Mucosa of rectum (tissue), 2 donors: ENCODE results near the gene MYCL.
"Not testable (repeated sequence)": the region's sequence is repeated elsewhere in the genome, so short reads cannot be mapped to it uniquely, and the experiment has no call there.

Experiments
- H3K27ac ChIP-seq, 2 donors: one replicate each; pipeline ENCODE4 v1.7.0; 2013; ENCODE audit warnings: inconsistent platforms in 2 of 2, low read depth in 2 of 2, low read length in 2 of 2
- H3K27me3 ChIP-seq, 2 donors: one replicate each; pipeline ENCODE4 v1.7.0; 2013; ENCODE audit warnings: low read length in 2 of 2; ENCODE audit not compliant: control insufficient read depth in 2 of 2, insufficient read depth in 2 of 2
- H3K36me3 ChIP-seq, 2 donors: one replicate each; pipeline ENCODE4 v1.7.0; 2013; ENCODE audit warnings: low read length in 2 of 2; ENCODE audit not compliant: control insufficient read depth in 2 of 2, insufficient read depth in 2 of 2
- H3K4me1 ChIP-seq, 2 donors: one replicate each; pipeline ENCODE4 v1.7.0; 2013; ENCODE audit warnings: low read length in 2 of 2, mild to moderate bottlenecking in 1 of 2; ENCODE audit not compliant: control insufficient read depth in 2 of 2, insufficient read depth in 2 of 2
- H3K4me3 ChIP-seq, 2 donors: one replicate each; pipeline ENCODE4 v1.7.0; 2013; ENCODE audit warnings: low read length in 2 of 2
- H3K9ac ChIP-seq, 2 donors: one replicate each; pipeline ENCODE4 v1.7.0; 2013; ENCODE audit warnings: low read length in 2 of 2, low read depth in 1 of 2, mild to moderate bottlenecking in 1 of 2
- H3K9me3 ChIP-seq, 2 donors: one replicate each; pipeline ENCODE4 v1.7.0; 2013; ENCODE audit warnings: low read length in 2 of 2; ENCODE audit not compliant: control insufficient read depth in 2 of 2
- donor health status: healthy.
- donor health status: Normal muscosa, but diverticular disease.

MYCL gene

DNA sequence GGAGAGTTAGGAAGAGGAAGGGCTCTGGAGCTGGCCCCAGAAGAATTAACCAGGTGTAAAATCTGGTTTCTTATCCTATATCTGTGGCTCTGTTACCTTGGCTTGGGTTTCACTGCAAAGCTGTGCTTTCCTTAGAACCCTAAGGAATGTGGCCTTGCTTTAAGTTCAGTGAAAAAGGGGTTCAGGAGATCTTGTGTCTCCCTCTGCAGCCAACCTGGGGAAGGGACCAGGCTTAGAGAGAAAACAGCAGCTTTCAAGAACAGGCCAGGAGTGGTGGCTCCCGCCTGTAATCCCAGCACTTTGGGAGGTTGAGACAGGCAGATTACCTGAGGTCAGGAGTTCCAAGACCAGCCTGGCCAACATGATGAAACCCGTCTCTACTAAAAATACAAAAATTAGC, 16.1 kb upstream of the MYCL start:
- Histone ChIP-seq H3K27ac (no peak overlapping the region), H3K27me3 (no peaks in the 10 kb centered on the region), H3K4me3 (no peak overlapping the region), H3K4me1 (peaks cover 0 to 3% of the 10 kb centered on the region in 2 donors), H3K36me3 (no peaks in the 10 kb centered on the region), H3K9me3 (no peaks in the 10 kb centered on the region), H3K9ac (no peak overlapping the region)

DNA sequence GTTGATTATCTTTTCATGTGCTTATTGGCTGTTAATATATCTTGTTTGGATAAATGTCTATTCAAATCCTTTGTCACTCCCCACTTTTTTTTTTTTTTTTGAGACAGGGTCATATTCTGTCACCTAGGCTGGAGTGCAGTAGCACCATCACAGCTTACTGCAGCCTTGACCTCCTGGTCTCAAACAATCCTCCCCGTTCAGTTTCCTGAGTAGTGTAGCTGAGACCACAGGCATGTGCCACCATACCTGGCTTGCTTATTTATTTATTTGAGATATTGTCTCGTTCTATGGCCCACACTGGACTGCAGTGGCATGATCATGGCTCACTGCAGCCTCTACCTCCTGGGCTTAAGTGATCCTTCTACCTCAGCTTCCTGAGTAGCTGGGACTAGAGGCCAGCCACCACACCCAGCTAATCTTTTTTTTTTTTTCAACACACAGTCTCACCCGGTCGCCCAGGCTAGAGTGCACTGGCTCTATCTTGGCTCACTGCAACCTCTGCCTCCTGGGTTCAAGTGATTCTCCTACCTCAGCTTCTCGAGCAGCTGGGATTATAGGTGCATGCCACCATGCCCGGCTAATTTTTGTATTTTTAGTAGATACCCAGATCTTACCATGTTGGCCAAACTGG, 13.9 kb upstream of the MYCL start:
- Histone ChIP-seq H3K9ac (no peak overlapping the region), H3K36me3 (no peaks in the 10 kb centered on the region), H3K4me3 (no peak overlapping the region), H3K27ac (no peak overlapping the region), H3K27me3 (no peaks in the 10 kb centered on the region), H3K9me3 (no peaks in the 10 kb centered on the region), H3K4me1 (peaks cover 0 to 3% of the 10 kb centered on the region in 2 donors)

DNA sequence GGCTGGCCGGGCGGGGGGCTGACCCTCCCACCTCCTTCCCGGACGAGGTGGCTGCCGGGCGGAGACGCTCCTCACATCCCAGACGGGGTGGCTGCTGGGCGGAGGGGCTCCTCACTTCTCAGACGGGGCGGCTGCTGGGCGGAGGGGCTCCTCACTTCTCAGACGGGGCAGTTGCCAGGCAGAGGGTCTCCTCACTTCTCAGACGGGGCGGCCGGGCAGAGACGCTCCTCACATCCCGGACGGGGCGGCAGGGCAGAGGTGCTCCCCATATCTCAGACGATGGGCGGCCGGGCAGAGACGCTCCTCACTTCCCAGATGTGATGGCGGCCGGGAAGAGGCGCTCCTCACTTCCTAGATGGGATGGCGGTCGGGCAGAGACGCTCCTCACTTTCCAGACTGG, 11.4 kb upstream of the MYCL start:
- not testable (repeated sequence) for H3K4me3 ChIP-seq, H3K9ac ChIP-seq, H3K36me3 ChIP-seq, H3K27ac ChIP-seq, H3K27me3 ChIP-seq, H3K9me3 ChIP-seq, H3K4me1 ChIP-seq

DNA sequence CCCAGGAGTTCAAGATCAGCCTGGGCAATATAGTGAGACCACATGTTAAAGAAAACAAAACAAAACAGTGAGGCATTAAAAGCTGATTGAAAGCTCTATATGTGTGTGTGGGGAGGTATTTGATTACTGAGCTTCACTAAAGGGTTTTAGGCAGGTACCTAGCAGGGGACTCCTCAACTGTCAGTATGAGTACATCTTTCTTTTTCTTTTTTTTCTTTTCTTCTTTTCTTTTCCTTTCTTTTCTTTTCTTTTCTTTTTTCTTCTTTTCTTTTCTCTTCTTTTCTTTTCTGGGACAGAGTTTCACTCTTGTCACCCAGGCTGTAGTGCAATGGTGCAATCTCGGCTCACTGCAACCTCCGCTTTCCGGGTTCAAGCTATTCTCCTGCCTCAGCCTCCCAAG, 8.5 kb upstream of the MYCL start:
- H3K9ac ChIP-seq: no peak overlapping the region
- no peaks in the 10 kb centered on the region for H3K27me3 ChIP-seq
- H3K9me3 ChIP-seq: peaks cover 2 to 4% of the 10 kb centered on the region in 2 donors
- no peaks in the 10 kb centered on the region for H3K4me1 ChIP-seq
- no peaks in the 10 kb centered on the region for H3K36me3 ChIP-seq
- H3K27ac ChIP-seq: no peak overlapping the region
- H3K4me3 ChIP-seq: no peak overlapping the region

- H3K4me3 ChIP-seq: no peak overlapping the region
- H3K9me3 ChIP-seq: peaks cover 2 to 4% of the 10 kb centered on the region in 2 donors
- no peak overlapping the region for H3K27ac ChIP-seq
- no peaks in the 10 kb centered on the region for H3K27me3 ChIP-seq
- H3K4me1 ChIP-seq: no peaks in the 10 kb centered on the region
- no peaks in the 10 kb centered on the region for H3K36me3 ChIP-seq
- no peak overlapping the region for H3K9ac ChIP-seq
Measured at GRCh38 chr1:39908534-39908933, 6.8 kb upstream of the MYCL start.

DNA sequence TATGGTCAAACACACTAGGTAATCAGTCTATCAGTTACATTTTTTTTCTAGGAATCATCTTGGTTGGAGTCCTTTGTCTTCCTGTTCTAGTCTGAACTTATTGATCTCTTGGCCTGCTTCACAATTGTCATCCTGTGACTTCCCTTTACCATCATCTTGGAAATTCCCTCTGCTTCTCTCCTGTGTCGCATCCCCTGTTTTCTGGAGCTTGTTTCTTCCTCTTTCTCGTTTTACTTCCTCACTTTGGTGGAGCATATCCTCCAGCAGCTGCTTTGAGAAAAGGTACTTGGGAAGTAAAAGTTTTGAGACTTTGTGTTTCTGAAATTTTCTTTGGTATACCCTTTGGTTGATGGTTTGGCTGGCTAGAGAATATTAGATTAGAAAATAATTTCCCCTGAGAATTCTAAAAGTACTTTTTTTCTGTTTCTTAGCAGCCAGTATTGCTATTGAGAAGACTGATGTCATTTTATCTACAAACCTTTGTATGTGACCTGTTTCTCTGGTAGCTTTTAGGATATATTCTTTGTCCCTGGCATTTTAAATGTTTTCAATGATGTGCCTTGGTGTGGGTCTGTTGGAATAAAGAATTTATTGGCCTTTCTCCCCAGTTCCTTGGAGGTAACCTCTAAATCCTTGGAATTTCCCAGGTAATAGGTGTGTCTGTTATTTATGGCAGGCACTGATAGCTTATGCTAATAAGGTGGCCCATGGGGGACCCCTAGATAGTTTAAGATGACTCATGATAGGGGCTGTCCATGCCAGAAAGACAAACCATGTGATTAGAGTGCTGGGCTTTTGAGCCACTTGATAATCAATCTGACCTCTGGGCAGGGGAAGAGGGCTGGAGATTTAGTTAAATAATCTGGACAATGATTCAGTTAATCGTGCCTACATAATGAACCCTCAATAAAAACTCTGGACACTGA, 6.1 kb upstream of the MYCL start:
- no peaks in the 10 kb centered on the region for H3K4me1 ChIP-seq
- H3K9me3 ChIP-seq: peaks cover 2 to 4% of the 10 kb centered on the region in 2 donors
- no peak overlapping the region for H3K27ac ChIP-seq
- no peaks in the 10 kb centered on the region for H3K36me3 ChIP-seq
- H3K27me3 ChIP-seq: peaks cover 0 to 4% of the 10 kb centered on the region in 2 donors
- no peak overlapping the region for H3K9ac ChIP-seq
- H3K4me3 ChIP-seq: no peak overlapping the region

DNA sequence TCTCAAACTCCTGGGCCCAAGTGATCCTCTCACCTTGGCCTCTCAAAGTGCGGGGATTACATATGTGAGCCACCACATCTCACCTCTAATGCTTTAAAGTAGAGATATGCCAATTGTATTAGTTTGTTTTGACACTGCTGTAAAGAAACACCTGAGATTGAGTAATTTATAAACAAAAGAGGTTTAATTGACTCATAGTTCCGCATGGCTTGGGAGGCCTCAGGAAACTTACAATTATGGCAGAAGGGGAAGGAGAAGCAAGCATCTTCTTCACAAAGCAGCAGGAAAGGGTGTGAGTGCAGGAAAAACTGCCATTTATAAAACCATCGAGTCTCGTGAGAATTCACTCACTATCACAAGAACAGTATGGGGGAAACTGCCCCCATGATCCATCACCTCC, 3.5 kb upstream of the MYCL start:
- Histone ChIP-seq H3K4me3 (no peak overlapping the region), H3K36me3 (no peaks in the 10 kb centered on the region), H3K9me3 (peaks cover 2 to 4% of the 10 kb centered on the region in 2 donors), H3K27ac (no peak overlapping the region), H3K9ac (no peak overlapping the region), H3K27me3 (peaks cover 3 to 5% of the 10 kb centered on the region in 2 donors), H3K4me1 (peaks cover 11% of the 10 kb centered on the region in 2 donors)

DNA sequence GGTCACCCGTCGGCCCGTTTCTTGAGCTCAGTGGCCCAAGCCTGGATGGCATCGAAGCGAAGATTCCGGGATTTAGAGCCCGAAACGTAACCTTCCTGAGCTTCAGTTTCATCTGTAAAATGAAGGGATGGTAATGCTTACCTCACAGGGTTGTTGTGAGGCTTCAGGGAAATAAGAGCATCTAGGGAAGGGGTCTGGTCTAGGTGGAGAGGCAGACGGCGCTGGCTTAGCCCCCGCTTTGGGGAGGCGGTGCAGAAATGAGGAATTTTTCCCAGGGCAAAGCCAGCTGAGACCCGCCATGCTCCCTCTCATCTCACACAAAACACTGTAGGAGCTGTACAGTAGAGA, 717 bp upstream of the MYCL start:
- peak overlapping the region; percentile 80 to 90 for H3K27ac ChIP-seq

DNA sequence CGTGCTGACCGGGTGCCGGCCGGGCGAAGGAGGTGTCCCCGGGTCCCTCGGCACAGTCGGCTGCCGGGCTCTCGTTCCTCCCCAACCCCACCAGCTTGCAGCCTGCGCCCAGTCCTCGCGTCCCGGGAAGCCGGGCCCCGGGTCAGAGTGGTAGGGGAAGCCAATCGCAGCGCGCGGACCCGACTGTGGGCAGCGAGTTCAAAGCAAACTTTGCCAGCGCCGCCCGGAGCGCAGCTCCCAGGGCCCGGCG, 328 bp downstream of the MYCL start:
- peaks cover 3 to 7% of the 10 kb centered on the region in 2 donors for H3K27me3 ChIP-seq
- no peaks in the 10 kb centered on the region for H3K9me3 ChIP-seq
- H3K36me3 ChIP-seq: no peaks in the 10 kb centered on the region
- H3K4me3 ChIP-seq: peak overlapping the region; percentile 78 to 89
- peaks cover 11 to 12% of the 10 kb centered on the region in 2 donors for H3K4me1 ChIP-seq
- peak overlapping the region; percentile 77 to 87 for H3K9ac ChIP-seq
- peak overlapping the region; percentile 80 to 90 for H3K27ac ChIP-seq

More for the DNA sequence above, 717 bp upstream of the MYCL start:
- H3K9ac ChIP-seq: peak overlapping the region; percentile 52 to 87
- H3K4me1 ChIP-seq: peaks cover 11 to 12% of the 10 kb centered on the region in 2 donors
- H3K27me3 ChIP-seq: peaks cover 3 to 7% of the 10 kb centered on the region in 2 donors
- H3K36me3 ChIP-seq: no peaks in the 10 kb centered on the region
- H3K4me3 ChIP-seq: peak overlapping the region; percentile 78 to 89
- H3K9me3 ChIP-seq: no peaks in the 10 kb centered on the region

DNA sequence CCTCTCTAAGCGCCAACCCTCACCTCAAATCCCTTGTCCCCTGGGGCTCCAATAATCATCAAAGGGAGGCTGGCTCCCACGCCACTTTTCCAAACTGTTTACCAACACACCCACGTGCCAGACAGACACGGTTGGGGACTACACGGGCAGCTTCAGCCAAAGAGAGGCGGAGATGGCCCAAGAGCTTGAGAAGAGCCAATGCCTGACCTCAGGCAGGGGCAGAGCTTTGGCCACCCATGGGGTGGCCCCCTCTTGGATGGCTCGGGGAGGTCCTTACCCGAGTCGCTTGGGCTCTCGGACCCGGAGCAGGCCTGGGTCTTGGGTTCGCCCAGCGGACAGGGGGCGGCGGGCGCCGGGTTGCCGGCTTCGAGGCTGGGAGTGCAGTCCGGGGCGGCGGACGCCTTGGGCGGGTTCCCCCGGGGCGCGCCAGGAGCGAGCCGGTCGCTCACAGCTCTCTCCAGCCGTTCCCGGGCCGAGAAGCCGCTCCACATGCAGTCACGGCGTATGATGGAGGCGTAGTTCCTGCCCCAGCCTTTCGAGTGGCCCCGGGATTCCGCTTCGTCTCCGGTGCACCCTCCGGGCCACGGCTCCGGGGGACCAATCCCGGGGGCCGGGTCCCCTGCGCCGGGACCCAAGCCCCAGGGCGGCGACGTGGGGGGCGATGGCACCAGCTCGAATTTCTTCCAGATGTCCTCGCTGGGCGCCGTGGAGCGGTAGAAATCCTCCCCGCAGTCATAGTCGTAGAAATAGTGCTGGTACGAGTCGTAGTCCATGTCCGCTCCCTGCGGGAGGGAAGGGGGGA, 854 bp downstream of the MYCL start:
- peaks cover 11 to 12% of the 10 kb centered on the region in 2 donors for H3K4me1 ChIP-seq
- peak overlapping the region; percentile 80 to 90 for H3K27ac ChIP-seq
- H3K9me3 ChIP-seq: no peaks in the 10 kb centered on the region
- H3K4me3 ChIP-seq: peak overlapping the region; percentile 78 to 89
- peaks cover 0 to 2% of the 10 kb centered on the region in 2 donors for H3K36me3 ChIP-seq
- peaks cover 3 to 7% of the 10 kb centered on the region in 2 donors for H3K27me3 ChIP-seq
- peak overlapping the region; percentile 77 to 87 for H3K9ac ChIP-seq
